HUES48 (cell line): Measurements from ENCODE around the gene TMCO5A.

ENCODE experiments used
- H3K27ac ChIP-seq: one replicate; pipeline ENCODE4 v1.7.0; 2013; ENCODE audit warnings: low read depth, low read length, inconsistent platforms
- H3K27me3 ChIP-seq: 2 replicates; pipeline ENCODE4 v1.6.1; 2013; ENCODE audit warnings: mild to moderate bottlenecking, low read length; ENCODE audit not compliant: control insufficient read depth, insufficient read depth
- H3K36me3 ChIP-seq: 2 replicates; pipeline ENCODE4 v1.6.1; 2013; ENCODE audit warnings: low read length; ENCODE audit not compliant: control insufficient read depth, insufficient read depth
- H3K4me1 ChIP-seq: 2 replicates; pipeline ENCODE4 v1.6.1; 2013; ENCODE audit warnings: mild to moderate bottlenecking, low read length; ENCODE audit not compliant: control insufficient read depth, insufficient read depth
- H3K4me3 ChIP-seq: 2 replicates; pipeline ENCODE4 v1.5.1; 2013; ENCODE audit warnings: mild to moderate bottlenecking, low read depth, low read length
- H3K9ac ChIP-seq: 2 replicates; pipeline ENCODE4 v1.6.1; 2013; ENCODE audit warnings: mild to moderate bottlenecking, low read depth, low read length, moderate library complexity
- H3K9me3 ChIP-seq: 2 replicates; pipeline ENCODE4 v1.6.1; 2013; ENCODE audit warnings: low read length; ENCODE audit not compliant: control insufficient read depth, insufficient read depth

Gene TMCO5A

DNA sequence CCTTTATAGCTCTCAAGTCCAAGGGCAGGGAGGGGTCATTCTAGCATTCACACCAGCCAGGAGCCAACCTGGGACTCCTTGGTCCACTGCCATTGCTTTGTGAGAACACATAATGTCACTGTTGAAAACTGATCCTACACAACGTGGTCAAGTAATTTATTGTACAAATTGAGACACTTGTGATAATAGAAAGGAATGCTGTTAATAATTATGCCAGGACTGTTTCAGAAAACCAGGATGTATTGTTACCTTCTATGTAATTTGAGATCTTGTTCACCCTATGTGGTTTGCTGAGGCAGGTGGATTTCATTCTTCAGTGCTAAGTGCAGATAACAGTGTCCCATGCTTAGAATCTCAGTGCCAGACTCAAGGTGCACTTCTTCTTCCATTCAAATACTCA, 33.3 kb downstream of the TMCO5A start:
- Histone ChIP-seq H3K4me1 (no peaks in the 10 kb centered on the region), H3K4me3 (no peak overlapping the region), H3K36me3 (no peaks in the 10 kb centered on the region), H3K27ac (no peak overlapping the region), H3K9ac (no peak overlapping the region), H3K9me3 (no peaks in the 10 kb centered on the region), H3K27me3 (no peaks in the 10 kb centered on the region)

- Histone ChIP-seq H3K27ac (no peak overlapping the region), H3K4me1 (no peaks in the 10 kb centered on the region), H3K27me3 (no peaks in the 10 kb centered on the region), H3K9ac (no peak overlapping the region), H3K4me3 (no peak overlapping the region), H3K36me3 (no peaks in the 10 kb centered on the region), H3K9me3 (no peaks in the 10 kb centered on the region)
Observed at GRCh38 chr15:37973856-37974255, 39.4 kb downstream of the TMCO5A start.

GRCh38 chr15:37978231-37978630, 43.8 kb downstream of the TMCO5A start:
- Histone ChIP-seq H3K4me1 (no peaks in the 10 kb centered on the region), H3K27me3 (no peaks in the 10 kb centered on the region), H3K27ac (no peak overlapping the region), H3K9ac (no peak overlapping the region), H3K4me3 (no peak overlapping the region), H3K36me3 (no peaks in the 10 kb centered on the region), H3K9me3 (no peaks in the 10 kb centered on the region)

- Histone ChIP-seq H3K9me3 (no peaks in the 10 kb centered on the region), H3K4me1 (no peaks in the 10 kb centered on the region), H3K4me3 (no peak overlapping the region), H3K27me3 (no peaks in the 10 kb centered on the region), H3K9ac (no peak overlapping the region), H3K27ac (no peak overlapping the region), H3K36me3 (no peaks in the 10 kb centered on the region)
Observed at GRCh38 chr15:37979671-37980409, 45.4 kb downstream of the TMCO5A start.

- Histone ChIP-seq H3K4me3 (no peak overlapping the region), H3K36me3 (no peaks in the 10 kb centered on the region), H3K9me3 (no peaks in the 10 kb centered on the region), H3K27ac (no peak overlapping the region), H3K9ac (no peak overlapping the region), H3K4me1 (no peaks in the 10 kb centered on the region), H3K27me3 (no peaks in the 10 kb centered on the region)
Observed at GRCh38 chr15:37981201-37981600, 46.8 kb downstream of the TMCO5A start.

GRCh38 chr15:37981775-37982174, 47.3 kb downstream of the TMCO5A start:
- H3K9ac ChIP-seq = no peak overlapping the region
- no peak overlapping the region for H3K4me3 ChIP-seq
- H3K27me3 ChIP-seq = no peaks in the 10 kb centered on the region
- no peaks in the 10 kb centered on the region for H3K4me1 ChIP-seq
- H3K9me3 ChIP-seq = no peaks in the 10 kb centered on the region
- H3K36me3 ChIP-seq = no peaks in the 10 kb centered on the region
- H3K27ac ChIP-seq = no peak overlapping the region

DNA sequence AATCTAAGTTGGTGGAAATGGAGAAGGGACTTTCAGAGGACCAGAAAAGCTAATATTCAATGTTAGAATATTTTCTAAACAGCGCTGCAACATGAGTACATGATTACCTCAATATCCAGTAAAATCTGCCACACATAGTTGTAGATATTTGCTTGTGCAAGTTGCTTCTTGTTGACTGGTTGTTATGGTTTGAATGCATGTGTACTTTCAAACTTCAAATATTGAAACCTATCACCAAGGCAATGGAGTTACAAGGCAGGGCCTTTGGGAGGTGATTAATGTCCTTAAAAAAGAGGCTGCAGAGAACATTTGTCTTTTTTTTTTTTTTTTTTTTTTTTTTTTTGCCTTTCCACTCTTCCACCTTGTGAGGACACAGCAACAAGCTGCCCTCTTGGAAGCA, 49.9 kb downstream of the TMCO5A start:
- Histone ChIP-seq H3K36me3 (no peaks in the 10 kb centered on the region), H3K27me3 (no peaks in the 10 kb centered on the region), H3K4me1 (no peaks in the 10 kb centered on the region), H3K4me3 (no peak overlapping the region), H3K9me3 (no peaks in the 10 kb centered on the region; the same call in 1 of the 2 replicates), H3K9ac (no peak overlapping the region), H3K27ac (no peak overlapping the region)

DNA sequence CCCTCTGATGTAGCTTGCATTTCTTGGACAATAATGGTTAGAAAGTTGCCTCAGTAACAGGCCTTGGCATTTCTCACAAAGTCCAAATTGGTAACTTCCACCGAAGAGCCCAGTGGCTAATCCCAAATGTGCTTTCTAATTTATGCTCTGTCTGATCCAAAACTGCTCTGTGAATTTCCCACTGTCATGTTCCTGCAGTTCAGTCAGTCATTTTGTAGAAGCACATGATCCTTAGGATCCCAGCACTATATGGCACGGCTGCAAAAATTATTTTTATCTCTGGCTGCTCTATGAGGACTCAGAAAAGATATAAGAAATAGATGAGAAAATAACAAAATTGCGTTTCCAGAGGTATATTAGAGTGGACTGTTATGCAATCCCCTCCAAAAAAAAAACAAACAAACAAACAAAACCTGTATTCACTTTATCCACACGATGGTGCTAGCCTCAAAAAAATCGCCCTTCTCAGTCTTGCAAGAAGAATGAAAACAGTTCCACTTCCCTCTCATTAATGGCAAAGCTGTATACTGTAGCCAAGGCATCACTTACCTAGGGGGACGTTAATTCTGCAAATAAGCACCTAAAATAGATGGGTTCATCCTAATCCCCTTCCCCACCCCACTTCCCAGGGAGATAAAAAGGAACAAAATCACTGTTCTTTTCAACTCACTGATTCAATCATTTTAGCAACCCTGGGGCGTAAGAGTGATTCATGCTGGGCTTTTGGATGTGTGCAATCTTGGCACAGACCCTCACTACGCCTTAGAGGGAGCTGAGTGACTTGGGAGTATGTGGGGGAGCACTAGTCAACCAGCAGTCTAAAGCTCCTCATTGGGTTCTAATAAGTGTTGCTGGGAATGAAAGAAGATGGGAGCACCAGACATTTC, 61.3 kb downstream of the TMCO5A start:
- no peaks in the 10 kb centered on the region for H3K4me1 ChIP-seq
- H3K36me3 ChIP-seq = no peaks in the 10 kb centered on the region
- no peaks in the 10 kb centered on the region for H3K9me3 ChIP-seq
- H3K4me3 ChIP-seq = no peak overlapping the region
- no peaks in the 10 kb centered on the region for H3K27me3 ChIP-seq
- no peak overlapping the region for H3K27ac ChIP-seq
- H3K9ac ChIP-seq = no peak overlapping the region
